ENCODE data around the gene DNAJC7. TPM values are rescaled to one million over a fixed set of nuclear protein-coding genes. Genes with fewer than 3 reads are reported as not detected.

Gene DNAJC7
- total RNA-seq, 2 experiments from 2014 or later: 86.6 to 94.8 TPM

DNA sequence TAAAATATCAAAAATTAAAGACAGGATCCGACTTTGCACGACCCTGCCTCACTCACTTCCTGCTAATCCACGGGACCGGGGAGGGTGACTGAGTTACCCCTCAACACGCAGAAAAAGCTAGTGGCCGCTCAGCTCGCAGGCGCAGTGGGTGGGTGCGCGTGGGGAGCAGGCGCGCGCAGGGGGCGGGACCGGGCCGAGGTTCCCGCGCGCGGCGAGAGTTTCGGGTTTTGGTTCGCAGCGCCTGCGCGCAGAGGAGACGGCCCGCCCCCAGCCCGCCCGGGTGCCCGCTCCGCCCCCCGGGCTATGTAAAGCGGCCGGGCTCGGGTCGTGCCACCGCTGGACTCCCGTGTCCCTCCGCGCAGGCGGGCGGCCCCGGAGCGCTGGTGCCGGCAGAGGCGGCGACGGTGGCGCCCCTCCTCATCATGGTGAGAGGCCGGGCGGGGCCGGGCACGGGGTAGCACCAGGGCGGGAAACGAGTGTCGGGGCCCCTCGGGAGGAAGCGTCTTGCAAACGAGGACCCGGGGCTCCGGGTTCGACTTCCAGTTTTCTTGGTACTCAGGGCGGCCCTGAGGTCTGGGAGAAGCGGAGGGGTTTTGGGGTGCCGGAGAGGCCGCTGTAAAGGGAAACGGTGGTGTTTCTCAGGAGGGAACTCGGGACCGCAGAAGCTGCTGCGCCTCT, 50.6 kb downstream of the DNAJC7 start, which contains the start of gene CNP:
CNP (plus strand) TSS at position 333 of the 678 bp plus-strand sequence; CDS start at position 423, 90 bp downstream.
- ChIA-PET POLR2A (interaction anchor here (0.6 to 2.2 kb wide), 16 partner anchors 11 to 759 kb away, joined by 3 to 23 read pairs (median 4); partner anchors contain the start of genes ACLY, DHX58, DNAJC7 and NKIRAS2), CTCF (interaction anchor here (0.6 to 3.0 kb wide), 15 partner anchors 15 to 613 kb away, joined by 3 to 16 read pairs (median 3); partner anchors contain the start of genes DHX58, DNAJC7, KLHL10 and ODAD4)
- peak within 1 kb of the TSS; percentile 79 for H3K4me3 Mint-ChIP-seq
- DNase-seq (peak; percentile 95), ATAC-seq (peak; percentile 75)
- peak within 1 kb of the TSS; percentile 82 for H3K27ac Mint-ChIP-seq
- no peaks in the 10 kb centered on the region for H3K27me3 Mint-ChIP-seq
- H3K9me3 Mint-ChIP-seq (ENCODE audit: low read depth): no peaks in the 10 kb centered on the region
- intact Hi-C loops (cut with DNase I, micrococcal nuclease): loop anchor here (1.0 to 5.0 kb wide), 13 partner anchors 34 to 1016 kb away; partner anchors contain the start of genes ODAD4 (in 2 of the 2), DNAJC7 (in 1 of the 2), KAT2A (in 1 of the 2) and KCNH4 (in 1 of the 2)
- H3K36me3 Mint-ChIP-seq (ENCODE audit: low read depth): peaks cover 25% of the 10 kb centered on the region
- H3K4me1 Mint-ChIP-seq: peaks cover 36% of the 10 kb centered on the region

DNA sequence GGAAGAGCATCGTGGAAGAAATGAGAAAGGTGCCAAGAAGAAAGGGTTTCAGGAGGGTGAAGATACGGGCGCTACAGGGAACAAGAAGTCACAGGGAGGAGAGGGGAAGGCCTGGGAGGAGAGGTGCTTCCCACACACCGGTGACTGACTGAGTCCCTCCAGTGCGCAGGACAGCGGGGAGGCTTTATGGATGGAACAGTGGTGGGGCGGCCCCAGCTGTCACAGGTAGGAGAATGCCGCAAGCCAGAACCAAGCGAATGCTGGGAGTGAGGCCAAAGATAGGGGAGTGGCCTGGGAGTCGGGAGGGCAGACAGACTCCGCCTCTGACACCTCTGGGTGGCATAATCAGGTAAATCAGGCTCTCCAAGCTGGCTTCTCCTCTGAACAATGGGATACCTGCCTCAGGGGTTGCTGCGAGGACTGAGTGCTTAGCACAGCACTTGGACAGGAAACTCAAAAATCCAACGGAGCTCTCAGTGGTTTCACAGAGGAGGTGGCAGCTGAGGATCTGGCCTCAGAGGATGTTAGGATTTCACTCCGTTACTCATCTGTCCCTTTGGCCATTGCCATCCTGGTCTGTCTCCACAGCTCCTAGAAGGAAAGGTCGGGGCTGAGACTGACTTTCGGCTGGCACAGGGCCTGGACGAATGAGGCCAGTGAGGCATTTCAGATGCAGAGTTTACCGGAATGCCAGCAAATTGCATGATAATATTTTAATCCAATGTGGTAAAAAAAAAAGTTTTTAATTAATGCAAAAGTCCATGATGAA, 51.4 kb downstream of the DNAJC7 start:
- peaks cover 33% of the 10 kb centered on the region for H3K4me1 Mint-ChIP-seq
- intact Hi-C loops (cut with DNase I, micrococcal nuclease): loop anchor here (1.0 to 5.0 kb wide), 15 partner anchors 34 to 1016 kb away; partner anchors contain the start of genes ODAD4 (in 2 of the 2), DNAJC7 (in 1 of the 2), KAT2A (in 1 of the 2) and KCNH4 (in 1 of the 2)
- peaks cover 21% of the 10 kb centered on the region for H3K36me3 Mint-ChIP-seq (ENCODE audit: low read depth)
- peak overlapping the region; percentile 79 for H3K4me3 Mint-ChIP-seq
- peak; percentile 84 for DNase-seq
- ATAC-seq: peak; percentile 72
- no peaks in the 10 kb centered on the region for H3K27me3 Mint-ChIP-seq
- POLR2A ChIA-PET: interaction anchor here (0.6 to 2.2 kb wide), 16 partner anchors 12 to 759 kb away, joined by 3 to 23 read pairs (median 4); partner anchors contain the start of genes ACLY, DHX58, DNAJC7 and NKIRAS2
- CTCF ChIA-PET: interaction anchor here (0.7 to 3.0 kb wide), 18 partner anchors 16 to 228 kb away, joined by 3 to 16 read pairs (median 3); partner anchors contain the start of genes DHX58, DNAJC7, KLHL10 and NKIRAS2
- peak overlapping the region; percentile 33 for H3K27ac Mint-ChIP-seq
- no peaks in the 10 kb centered on the region for H3K9me3 Mint-ChIP-seq (ENCODE audit: low read depth)

DNA sequence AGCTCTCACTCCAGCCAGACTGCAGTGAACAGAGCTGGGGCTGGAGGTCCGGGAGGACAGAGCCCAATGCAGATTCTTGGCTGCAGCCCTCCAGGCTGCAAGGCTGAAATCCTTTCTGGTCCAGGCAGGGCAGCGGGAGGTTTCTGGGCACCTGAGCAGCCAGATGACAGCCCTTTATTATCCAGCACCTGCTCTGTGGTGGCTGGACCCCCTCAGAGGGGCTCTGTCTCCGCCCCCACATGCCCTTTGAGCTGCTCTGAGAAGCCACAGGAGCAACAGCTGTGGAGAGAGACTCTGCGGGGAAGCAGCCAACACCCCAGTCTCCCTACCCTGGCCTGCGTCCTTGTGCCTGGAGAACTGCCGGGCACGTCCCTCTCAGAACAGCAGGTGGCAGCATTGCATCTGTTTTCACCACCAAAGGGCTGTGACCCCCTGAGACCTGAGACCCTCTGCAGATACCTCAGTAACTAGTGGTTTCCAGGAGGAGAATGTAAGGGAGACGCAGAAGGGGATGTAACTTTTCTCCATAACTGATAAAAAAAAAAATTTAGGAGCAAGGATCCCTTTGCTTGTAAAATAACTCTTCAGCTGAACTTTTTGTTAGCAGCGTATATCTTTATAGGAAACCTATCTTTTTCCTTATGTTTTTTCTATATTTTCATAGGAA, 54.3 kb downstream of the DNAJC7 start:
- DNase-seq (peak; percentile 86), ATAC-seq (no peak)
- Mint-ChIP-seq H3K9me3 (ENCODE audit: low read depth) (no peaks in the 10 kb centered on the region), H3K27me3 (no peaks in the 10 kb centered on the region), H3K4me3 (no peak overlapping the region), H3K27ac (no peak overlapping the region), H3K36me3 (ENCODE audit: low read depth) (peaks cover 2% of the 10 kb centered on the region), H3K4me1 (peaks cover 21% of the 10 kb centered on the region)
- POLR2A ChIA-PET: interaction anchor here (0.6 kb wide), 2 partner anchors 57 to 174 kb away, joined by 3 to 10 read pairs; no protein-coding TSS in a partner anchor
- CTCF ChIA-PET: interaction anchor here (0.6 to 3.2 kb wide), 19 partner anchors 10 to 1348 kb away, joined by 3 to 19 read pairs (median 3); partner anchors contain the start of genes DHX58, DNAJC7, GHDC and ODAD4
- intact Hi-C loops (cut with DNase I, micrococcal nuclease): loop anchor here (1.0 to 2.0 kb wide), 4 partner anchors 100 to 154 kb away; no protein-coding TSS in a partner anchor

DNA sequence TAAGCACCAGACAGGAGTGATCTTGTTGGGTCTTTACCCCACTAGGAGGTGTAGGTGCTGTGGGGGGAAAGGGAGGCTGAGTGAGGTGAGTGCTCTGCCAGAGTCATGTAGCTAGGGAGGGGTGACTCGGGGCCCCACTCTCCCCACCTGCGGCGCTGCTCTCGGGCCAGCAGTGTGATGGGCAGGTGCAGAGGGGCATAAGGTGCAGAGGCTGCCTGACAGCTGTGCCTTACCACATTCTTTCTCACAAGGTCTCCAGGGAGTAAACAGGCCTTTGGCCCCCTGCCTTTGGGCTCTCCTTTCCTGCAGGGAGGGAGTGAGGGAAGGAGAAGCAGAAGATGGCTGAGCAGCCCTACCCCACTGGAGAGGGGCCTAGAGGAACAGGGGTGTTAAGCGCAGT, 55.1 kb downstream of the DNAJC7 start:
- ChIA-PET CTCF (interaction anchor here (1.0 to 3.2 kb wide), 9 partner anchors 13 to 177 kb away, joined by 3 to 19 read pairs (median 3); partner anchors contain the start of genes DHX58 and ZNF385C), POLR2A (no interaction called here)
- no peak for ATAC-seq
- no peaks in the 10 kb centered on the region for H3K9me3 Mint-ChIP-seq (ENCODE audit: low read depth)
- no peaks in the 10 kb centered on the region for H3K36me3 Mint-ChIP-seq (ENCODE audit: low read depth)
- H3K27ac Mint-ChIP-seq: no peak overlapping the region
- no peak for DNase-seq
- intact Hi-C loops (cut with DNase I, micrococcal nuclease): loop anchor here in 1 of 2 experiments (2.0 kb wide), 1 partner anchor 155 kb away; no protein-coding TSS in a partner anchor
- H3K4me3 Mint-ChIP-seq: no peak overlapping the region
- peaks cover 13% of the 10 kb centered on the region for H3K4me1 Mint-ChIP-seq
- H3K27me3 Mint-ChIP-seq: peaks cover 2% of the 10 kb centered on the region

DNA sequence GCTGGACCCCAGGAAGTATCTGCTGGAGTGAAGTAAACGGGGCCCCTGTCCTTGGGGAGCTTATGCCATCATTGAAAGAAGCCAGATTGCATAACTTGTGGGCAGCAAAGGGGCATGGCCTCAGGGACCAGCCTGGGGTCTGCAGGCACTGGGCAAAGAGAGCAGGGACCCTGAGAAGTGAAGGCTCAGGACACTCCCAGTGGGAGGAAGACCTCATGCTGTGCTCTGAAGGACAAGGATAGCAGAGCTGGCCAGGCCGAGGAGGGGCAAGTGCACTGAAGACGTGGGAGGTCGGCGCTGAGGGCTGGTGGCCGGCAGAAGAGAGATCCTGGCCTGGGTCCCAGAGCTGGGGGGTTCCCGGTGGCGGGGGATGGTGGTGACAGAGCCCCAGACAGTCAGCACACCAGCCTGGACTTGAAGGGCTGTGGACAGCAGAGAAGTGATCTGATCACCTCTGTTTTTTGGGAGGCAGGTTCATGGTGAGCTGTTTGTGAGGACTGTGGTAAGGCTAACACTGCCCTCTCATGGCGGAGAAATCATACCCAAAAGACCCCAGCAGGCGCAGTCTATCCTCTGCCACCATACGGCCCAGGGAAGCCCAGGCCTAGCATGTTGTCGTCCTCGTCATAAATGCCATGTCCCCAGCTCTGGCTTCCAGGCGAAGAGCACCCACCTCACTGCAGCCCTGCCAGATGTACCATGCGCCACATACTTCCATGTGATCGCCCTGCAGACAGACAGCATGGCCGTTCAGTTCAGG, 57.7 kb downstream of the DNAJC7 start:
- H3K27ac Mint-ChIP-seq: no peak overlapping the region
- ChIA-PET POLR2A (interaction anchor here (0.7 kb wide), 1 partner anchor 16 kb away, joined by 3 read pairs; no protein-coding TSS in a partner anchor), CTCF (interaction anchor here (0.6 to 1.2 kb wide), 6 partner anchors 18 to 954 kb away, joined by 3 to 6 read pairs (median 4); no protein-coding TSS in a partner anchor)
- H3K9me3 Mint-ChIP-seq (ENCODE audit: low read depth): no peaks in the 10 kb centered on the region
- no peak for ATAC-seq
- no peaks in the 10 kb centered on the region for H3K4me1 Mint-ChIP-seq
- DNase-seq: peak; percentile 17
- no peaks in the 10 kb centered on the region for H3K36me3 Mint-ChIP-seq (ENCODE audit: low read depth)
- peaks cover 2% of the 10 kb centered on the region for H3K27me3 Mint-ChIP-seq
- no peak overlapping the region for H3K4me3 Mint-ChIP-seq
- intact Hi-C loops (cut with DNase I, micrococcal nuclease): loop anchor here in 1 of 2 experiments (1.0 kb wide), 1 partner anchor 221 kb away; no protein-coding TSS in a partner anchor

DNA sequence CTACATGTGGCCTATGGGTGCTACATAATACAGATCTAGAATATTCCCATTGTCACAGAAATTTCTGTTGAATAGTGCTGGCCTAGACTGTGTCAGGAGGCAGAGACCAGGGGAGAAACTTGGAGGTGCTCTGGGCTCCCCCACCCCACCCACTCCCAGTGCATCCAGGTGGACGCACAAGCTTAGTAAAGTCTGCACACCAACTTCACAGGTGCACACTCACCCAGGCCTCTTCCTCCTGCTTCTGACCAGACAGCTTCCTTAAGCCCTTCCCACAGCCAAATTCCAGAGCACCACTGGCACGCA, 58.3 kb downstream of the DNAJC7 start:
- H3K36me3 Mint-ChIP-seq (ENCODE audit: low read depth): no peaks in the 10 kb centered on the region
- no peaks in the 10 kb centered on the region for H3K9me3 Mint-ChIP-seq (ENCODE audit: low read depth)
- H3K4me1 Mint-ChIP-seq: no peaks in the 10 kb centered on the region
- intact Hi-C loops (cut with DNase I, micrococcal nuclease): loop anchor here in 1 of 2 experiments (1.0 kb wide), 1 partner anchor 221 kb away; no protein-coding TSS in a partner anchor
- H3K4me3 Mint-ChIP-seq: no peak overlapping the region
- DNase-seq (no peak), ATAC-seq (no peak)
- H3K27me3 Mint-ChIP-seq: peaks cover 2% of the 10 kb centered on the region
- CTCF ChIA-PET: interaction anchor here (0.6 to 1.2 kb wide), 5 partner anchors 18 to 222 kb away, joined by 3 to 6 read pairs (median 3); no protein-coding TSS in a partner anchor
- POLR2A ChIA-PET: interaction anchor here (0.7 kb wide), 1 partner anchor 16 kb away, joined by 3 read pairs; no protein-coding TSS in a partner anchor
- H3K27ac Mint-ChIP-seq: no peak overlapping the region

DNA sequence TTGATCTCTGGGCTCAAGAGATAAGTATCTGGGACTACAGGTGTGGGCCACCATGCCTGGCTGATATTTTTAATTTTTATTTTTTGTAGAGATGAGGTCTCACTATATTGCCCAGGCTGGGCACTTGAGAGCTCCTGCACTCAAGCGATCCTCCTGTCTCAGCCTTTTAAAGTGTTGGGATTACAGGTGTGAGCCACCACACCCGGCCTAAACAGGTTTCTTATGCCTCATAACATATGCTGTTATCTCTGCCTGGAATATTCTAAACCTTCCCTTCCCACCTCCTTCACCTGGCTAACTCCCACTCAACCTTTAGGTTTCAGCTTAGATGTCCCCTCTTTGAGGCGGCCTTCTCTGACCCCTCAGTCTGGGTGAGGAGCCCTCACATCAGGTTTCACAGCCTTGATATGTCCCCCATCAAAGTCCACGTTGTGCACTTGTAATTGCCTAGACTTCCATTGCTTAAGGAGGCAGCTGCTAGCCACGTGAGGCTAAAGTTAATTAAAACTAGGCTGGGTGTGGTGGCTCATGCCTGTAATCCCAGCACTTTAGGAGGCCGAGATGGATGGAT, 59.3 kb downstream of the DNAJC7 start:
- Mint-ChIP-seq H3K9me3 (ENCODE audit: low read depth) (no peaks in the 10 kb centered on the region), H3K4me3 (no peak overlapping the region), H3K27ac (no peak overlapping the region), H3K27me3 (peaks cover 2% of the 10 kb centered on the region), H3K36me3 (ENCODE audit: low read depth) (no peaks in the 10 kb centered on the region), H3K4me1 (no peaks in the 10 kb centered on the region)
- ChIA-PET POLR2A (no interaction called here), CTCF (interaction anchor here (0.5 to 0.7 kb wide), 2 partner anchors 37 to 67 kb away, joined by 3 read pairs; no protein-coding TSS in a partner anchor)
- ATAC-seq (no peak), DNase-seq (no peak)
- intact Hi-C loops (cut with DNase I, micrococcal nuclease): no loop called here

DNA sequence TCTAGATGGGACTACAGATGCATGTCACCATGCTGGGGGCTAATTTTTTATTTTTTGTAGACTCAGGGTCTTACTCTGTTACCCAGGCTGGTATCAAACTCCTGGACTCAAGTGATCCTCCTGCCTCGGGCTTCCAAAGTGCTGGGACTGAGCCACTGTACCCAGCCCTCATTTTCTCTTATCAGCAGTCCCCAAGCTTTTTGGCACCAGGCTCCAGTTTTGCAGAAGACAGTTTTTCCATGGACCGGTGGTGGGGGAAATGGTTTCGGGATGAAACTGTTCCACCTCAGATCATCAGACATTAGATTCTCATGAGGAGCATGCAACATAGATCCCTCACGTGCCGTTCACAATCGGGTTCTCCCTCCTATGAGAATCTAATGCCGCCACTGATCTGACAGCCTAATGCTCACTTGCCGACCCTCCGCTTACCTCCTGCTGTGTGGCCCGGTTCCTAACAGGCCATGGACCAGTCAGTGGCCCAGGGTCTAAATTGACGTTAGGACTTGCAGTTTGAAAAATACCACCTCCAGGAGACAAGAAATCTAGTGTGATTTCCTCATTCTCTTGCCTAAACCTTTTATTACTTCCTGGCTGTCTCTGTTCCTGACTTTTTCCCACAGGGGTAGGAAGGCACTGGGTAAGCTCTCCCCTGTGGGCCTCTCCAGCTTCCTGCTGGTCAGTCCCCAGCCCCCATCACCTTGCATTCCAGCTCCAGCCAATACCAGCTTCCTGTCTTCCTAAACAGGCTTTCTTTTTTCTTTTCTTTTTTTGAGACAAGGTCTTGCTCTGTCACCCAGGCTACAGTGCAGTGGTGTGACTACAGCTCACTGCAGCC, 60.0 kb downstream of the DNAJC7 start:
- H3K27ac Mint-ChIP-seq: no peak overlapping the region
- peaks cover 2% of the 10 kb centered on the region for H3K27me3 Mint-ChIP-seq
- no peak overlapping the region for H3K4me3 Mint-ChIP-seq
- intact Hi-C loops (cut with DNase I, micrococcal nuclease): no loop called here
- CTCF ChIA-PET: interaction anchor here (0.5 to 0.7 kb wide), 2 partner anchors 36 to 69 kb away, joined by 3 read pairs; no protein-coding TSS in a partner anchor
- H3K36me3 Mint-ChIP-seq (ENCODE audit: low read depth): no peaks in the 10 kb centered on the region
- ATAC-seq (no peak), DNase-seq (no peak)
- no peaks in the 10 kb centered on the region for H3K4me1 Mint-ChIP-seq
- POLR2A ChIA-PET: no interaction called here
- H3K9me3 Mint-ChIP-seq (ENCODE audit: low read depth): no peaks in the 10 kb centered on the region

DNA sequence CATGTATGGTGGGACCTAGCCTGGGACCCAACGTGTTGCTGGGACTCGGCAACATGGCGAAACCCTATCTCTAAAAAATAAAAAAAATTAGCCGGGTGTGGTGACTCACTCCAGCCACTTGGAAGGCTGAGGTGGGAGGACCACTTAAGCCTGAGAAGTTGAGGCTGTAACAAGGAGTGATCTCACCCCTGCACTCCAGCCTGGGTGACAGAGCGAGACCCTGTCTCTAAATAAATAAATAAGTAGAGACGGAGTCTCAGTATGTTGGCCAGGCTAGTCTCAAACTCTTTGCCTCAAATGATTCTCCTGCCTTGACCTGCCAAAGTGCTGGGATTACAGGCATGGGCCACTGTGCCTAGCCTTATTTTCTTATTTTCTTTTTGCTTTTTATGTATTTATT, 60.7 kb downstream of the DNAJC7 start:
- Mint-ChIP-seq H3K4me1 (no peaks in the 10 kb centered on the region), H3K9me3 (ENCODE audit: low read depth) (no peaks in the 10 kb centered on the region), H3K27ac (no peak overlapping the region), H3K27me3 (peaks cover 2% of the 10 kb centered on the region), H3K4me3 (no peak overlapping the region), H3K36me3 (ENCODE audit: low read depth) (no peaks in the 10 kb centered on the region)
- no peak for ATAC-seq
- ChIA-PET CTCF (interaction anchor here (0.7 kb wide), 1 partner anchor 70 kb away, joined by 3 read pairs; no protein-coding TSS in a partner anchor), POLR2A (no interaction called here)
- no peak for DNase-seq
- intact Hi-C loops (cut with DNase I, micrococcal nuclease): no loop called here

Data from activated CD4-positive, alpha-beta T cell treated with anti-CD3 and anti-CD28 coated beads for 36 hours (primary cell).